HG03159 (cell line): Measurements from ENCODE around the gene CHRM3.

ENCODE experiments used
- ATAC-seq: cut with Tn5 transposase; IDR thresholded peaks from one replicate; pipeline ENCODE4 v1.9.1; 2021; ENCODE audit warnings: mild to moderate bottlenecking, moderate library complexity; ENCODE audit not compliant: unreplicated experiment

CHRM3 gene

GRCh38 chr1:239394107-239394506 lies 7.7 kb downstream of the CHRM3 start:
- no peak for ATAC-seq

DNA sequence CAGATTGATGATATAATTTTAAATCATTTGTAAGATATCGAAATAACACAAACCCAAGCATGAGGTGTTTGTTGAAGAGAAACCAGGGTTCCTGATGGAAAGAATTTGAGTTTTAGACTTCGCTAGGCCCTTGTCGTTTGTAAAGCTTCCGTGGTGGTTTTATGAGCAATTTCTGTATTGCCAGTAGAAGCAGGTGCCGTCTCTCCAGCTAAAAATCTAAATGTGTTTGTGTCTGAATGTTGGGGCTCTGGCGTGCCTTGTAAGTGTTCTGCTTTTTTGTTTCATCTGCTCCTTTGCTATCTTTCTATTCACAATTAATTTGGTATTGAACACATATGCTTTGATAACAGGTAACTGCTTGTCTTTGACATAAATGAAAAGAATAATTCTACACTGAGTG lies 27.5 kb downstream of the CHRM3 start:
- ATAC-seq: no peak

DNA sequence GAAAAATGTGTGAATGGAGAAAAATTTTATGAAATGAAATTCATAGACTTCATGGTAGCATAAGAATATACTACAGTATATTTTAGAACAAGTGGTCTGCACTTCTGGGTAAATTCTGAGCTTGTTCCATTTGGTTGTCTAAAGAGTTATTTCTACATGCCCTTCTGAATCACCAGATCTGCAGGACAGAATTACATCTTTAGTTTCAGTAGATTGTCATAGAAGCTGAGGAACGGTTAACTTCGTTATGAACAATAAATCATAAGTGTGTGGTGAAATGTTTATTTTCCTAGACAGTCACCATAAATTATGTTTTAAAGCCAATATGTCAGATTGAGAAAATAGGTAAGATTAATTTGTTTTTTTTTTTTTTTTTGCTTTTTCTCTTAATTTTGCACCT lies 30.9 kb downstream of the CHRM3 start:
- ATAC-seq: no peak

DNA sequence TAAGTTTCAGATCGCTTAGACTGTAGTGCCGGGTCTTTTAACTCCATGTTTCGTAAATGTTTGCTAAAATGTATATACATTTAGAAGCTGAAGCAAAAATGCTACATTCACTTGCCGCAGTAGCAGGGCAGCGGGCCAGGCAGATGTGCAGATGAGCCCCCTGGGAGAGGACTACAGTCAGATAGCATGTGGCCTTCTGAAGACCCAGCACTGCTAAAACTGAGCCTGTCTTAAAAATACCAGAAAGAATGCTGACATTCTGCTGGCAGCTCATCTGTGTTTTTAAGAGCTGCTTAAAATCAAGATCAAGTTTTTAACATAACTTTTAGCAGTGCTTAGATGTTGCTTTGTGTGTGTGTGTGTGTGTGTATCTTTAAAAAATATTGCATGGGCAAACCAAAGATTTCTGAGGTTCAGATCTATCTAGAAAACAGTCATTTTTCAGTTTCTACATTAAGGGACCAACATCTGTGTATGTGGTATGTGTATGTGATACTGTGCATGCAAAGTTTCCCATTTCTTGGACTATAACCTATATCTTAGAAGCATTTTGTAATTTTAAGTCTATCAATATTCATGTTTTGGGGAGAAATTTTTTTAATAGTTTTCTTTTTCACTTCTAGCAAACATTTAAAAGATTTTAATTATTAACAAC lies 31.7 kb downstream of the CHRM3 start:
- ATAC-seq: no peak

GRCh38 chr1:239418681-239419080 lies 32.3 kb downstream of the CHRM3 start:
- no peak for ATAC-seq

DNA sequence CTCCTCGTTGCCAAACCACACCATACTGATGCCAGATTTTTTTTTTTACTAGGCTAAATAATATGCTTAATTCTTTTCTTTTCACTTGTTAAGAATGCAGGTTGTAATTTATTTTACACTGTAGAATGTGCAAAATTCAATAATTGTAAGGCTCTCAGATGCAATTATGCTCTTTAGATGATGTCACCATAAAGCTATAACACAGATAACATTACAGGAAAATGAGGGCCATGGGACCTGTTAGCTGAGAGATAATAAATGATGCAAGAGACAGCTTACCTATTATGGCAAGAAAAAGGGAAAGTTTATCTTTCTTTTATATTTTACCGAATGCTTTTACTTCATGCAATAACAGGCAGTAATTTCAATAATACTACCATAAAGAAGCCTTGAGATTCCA lies 35.4 kb downstream of the CHRM3 start:
- no peak for ATAC-seq

GRCh38 chr1:239422818-239423217 lies 36.5 kb downstream of the CHRM3 start:
- no peak for ATAC-seq

- no peak for ATAC-seq
Measured at GRCh38 chr1:239426821-239427475, 40.6 kb downstream of the CHRM3 start.

DNA sequence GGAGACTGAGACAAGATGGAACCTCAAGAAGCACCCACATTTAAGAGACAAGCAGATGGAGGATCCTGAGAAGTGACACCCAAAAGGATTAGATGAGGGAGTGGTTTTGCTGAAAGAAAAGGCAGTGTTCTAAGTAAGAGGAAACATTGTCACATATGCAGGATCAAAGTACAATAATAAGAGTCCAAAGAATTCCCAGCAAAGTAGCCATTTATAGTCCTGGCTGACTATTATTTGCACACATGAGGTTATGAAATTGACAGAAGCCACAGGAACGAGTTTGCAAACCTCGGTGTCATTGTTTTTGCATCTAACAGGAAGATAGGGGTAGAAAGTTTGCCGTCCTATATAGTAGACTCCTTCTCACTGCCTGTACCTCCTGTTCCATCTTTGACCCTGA lies 41.3 kb downstream of the CHRM3 start:
- no peak for ATAC-seq

DNA sequence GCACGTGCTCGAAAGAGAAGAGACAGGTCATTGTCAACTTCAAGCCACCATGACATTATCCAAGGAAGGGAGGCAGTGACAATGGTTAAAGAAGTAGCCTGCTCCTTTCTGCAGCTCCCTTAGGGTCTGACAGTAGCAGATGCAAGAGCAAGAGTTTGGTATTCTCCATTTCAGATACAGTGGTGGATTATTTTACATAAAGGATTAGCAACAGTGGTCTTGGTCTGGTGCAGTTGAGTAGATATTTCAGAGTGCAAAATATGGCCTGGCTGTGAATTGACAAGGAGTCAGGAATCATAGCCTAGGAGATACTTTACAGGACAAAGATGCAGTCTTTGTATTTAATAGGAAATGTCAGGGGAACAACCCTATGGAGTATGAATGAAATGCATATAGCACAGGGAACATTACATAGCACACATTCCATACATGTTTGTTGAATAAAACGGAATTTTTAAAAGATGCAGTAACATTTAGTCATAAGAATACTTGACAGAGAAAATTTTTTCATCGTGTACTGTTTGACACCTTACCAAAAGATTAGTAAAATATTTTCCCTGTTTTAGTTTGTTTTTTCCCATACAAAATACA lies 41.8 kb downstream of the CHRM3 start:
- ATAC-seq: no peak

DNA sequence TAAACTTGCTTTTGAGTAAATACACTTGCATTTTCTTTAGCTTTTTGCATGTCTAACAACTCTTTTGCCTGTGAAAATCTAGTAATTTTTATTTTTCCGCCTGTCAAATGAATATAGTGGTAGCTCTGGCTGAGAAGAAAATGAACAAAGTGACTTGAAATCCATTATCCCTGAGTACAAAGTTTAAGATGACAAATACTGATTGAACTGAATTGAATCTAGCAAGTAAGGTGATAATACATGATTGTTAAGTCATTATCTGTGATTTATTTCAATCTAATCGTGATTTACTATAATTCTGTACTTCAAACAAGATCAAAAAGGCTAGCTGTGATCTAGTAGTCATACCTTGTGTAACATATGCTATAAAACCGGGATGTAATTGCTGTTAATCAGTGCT lies 42.8 kb downstream of the CHRM3 start:
- ATAC-seq: no peak

DNA sequence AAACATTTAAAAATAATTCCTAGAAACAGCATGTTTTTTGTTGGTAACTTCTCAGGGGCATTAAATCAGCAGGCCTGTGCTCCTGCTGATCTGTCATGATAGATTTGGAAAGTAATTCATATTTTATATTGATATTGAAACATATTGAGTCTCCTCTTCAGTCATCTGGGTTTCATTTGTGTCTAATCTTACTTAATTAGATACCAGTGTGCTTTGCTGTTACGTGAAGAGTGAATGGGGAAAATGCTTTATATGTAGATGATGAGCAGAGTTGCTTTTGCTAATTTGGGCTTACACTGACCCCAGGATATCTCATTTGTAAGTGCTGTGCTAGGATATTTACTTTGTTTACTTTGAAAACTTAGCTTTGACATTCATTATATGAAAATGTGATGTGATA lies 45.9 kb downstream of the CHRM3 start:
- ATAC-seq: no peak

- ATAC-seq: no peak
Measured at GRCh38 chr1:239434181-239434580, 47.8 kb downstream of the CHRM3 start.
